Esophagus muscularis mucosa (tissue), 3 donors: ENCODE results near the gene LMNTD2.
A peak's percentile ranks its signal among the peaks of the same experiment; 100 is the strongest.

Experiments used
- CTCF ChIP-seq, 3 experiments: fragments of 200-600 bp in 2 of 3; fragments of 450-650 bp in 1 of 3; sonication (generic) in 2 of 3; IDR thresholded peaks; one replicate each; pipeline ENCODE4 v1.5.1; 2017 to 2019; ENCODE audit warnings: antibody characterized with exemption in 3 of 3, mild to moderate bottlenecking in 2 of 3, moderate library complexity in 1 of 3
- POLR2A ChIP-seq: fragments of 450-650 bp; IDR thresholded peaks from one replicate; pipeline ENCODE4 v1.6.1; 2017; ENCODE audit warnings: antibody characterized with exemption, moderate library complexity, mild to moderate bottlenecking, low read depth
- POLR2AphosphoS5 ChIP-seq, 2 donors: sonication (generic); formaldehyde crosslinking; IDR thresholded peaks; one replicate each; pipeline ENCODE4 v1.6.1; 2017; ENCODE audit warnings: antibody characterized with exemption in 2 of 2

- TF ChIP-seq POLR2A (peak; percentile 44), CTCF (IDR thresholded peaks at IDR 0.05) (peak in 1 of 3 experiments; percentile 7), POLR2AphosphoS5 (IDR thresholded peaks at IDR 0.05) (peak; percentile 12 to 77)
Observed at GRCh38 chr11:575313-575995, 14.9 kb upstream of the LMNTD2 start.
